ENCODE data around the gene FXR2. TPM values are rescaled to one million over a fixed set of nuclear protein-coding genes. Genes with fewer than 3 reads are reported as not detected.

The FXR2 gene
- total and polyA plus RNA-seq, 9 of the 15 experiments (the other 6 are each of a cell fraction or from before 2014, with no cell fraction given) = 2.0 to 49.3 (median 24.5) TPM

GRCh38 chr17:7573324-7574080, 41.2 kb downstream of the FXR2 start:
- 0% methylated on average over 18 of the region's 71 CpGs for WGBS (ENCODE audit: insufficient coverage, low coverage, missing lambda C conversion rate)
- ATAC-seq (peak; percentile 53), FAIRE-seq (no peak), DNase-seq (ENCODE audit: extremely low read depth in 1 of 4, low spot score in 3 of 4) (peak; percentile 77 to 88 (median 84))
- H3K4me2 ChIP-seq (ENCODE audit: insufficient read depth, low read length) = peak overlapping the region; percentile 83
- BruUV-seq (replicated peaks) = no TSS peak
- H3K4me3 ChIP-seq = peak overlapping the region; percentile 99
- H2AFZ ChIP-seq (ENCODE audit: low read depth, low read length) = no peak overlapping the region
- peaks cover 86% of the 10 kb centered on the region for H3K36me3 ChIP-seq (ENCODE audit: control insufficient read depth, insufficient read depth, low read length)
- ChIA-PET POLR2A (interaction anchor here (0.6 to 6.7 kb wide), 15 partner anchors 8 to 260 kb away, joined by 3 to 46 read pairs (median 4); partner anchors contain the start of genes ATP1B2, MPDU1, TP53 and ZBTB4), CTCF (ENCODE audit: low intra/inter-chr PET ratio) (no interaction called here)
- H4K20me1 ChIP-seq (replicated peaks; ENCODE audit: control insufficient read depth, insufficient read depth, low read length) = peaks cover 40% of the 10 kb centered on the region
- peaks cover 61% of the 10 kb centered on the region for H3K79me2 ChIP-seq (ENCODE audit: control insufficient read depth, insufficient read depth, low read length)
- H3K4me1 ChIP-seq (replicated peaks in 1 of 2; ENCODE audit: control insufficient read depth in 2 of 2, insufficient read depth in 2 of 2, low read length in 2 of 2) = peaks cover 8 to 23% of the 10 kb centered on the region in 2 experiments; a peak in 4 of 5 replicates
- no peaks in the 10 kb centered on the region for H3K9me3 ChIP-seq (replicated peaks; ENCODE audit: control insufficient read depth, insufficient read depth, low read depth, low read length)
- intact Hi-C loops (cut with micrococcal nuclease) (no loop called here), in situ Hi-C loops (cut with MboI) (loop anchor here (25.0 kb wide), 1 partner anchor 536 kb away; the partner anchor contains the start of genes SLC16A11 and SLC16A13)
- H3K9me1 ChIP-seq (ENCODE audit: control insufficient read depth, insufficient read depth, low read length) = peaks cover 9% of the 10 kb centered on the region
- peak overlapping the region; percentile 98 for H3K27ac ChIP-seq (ENCODE audit: extremely low read depth, low read depth, low read length)
- peak overlapping the region; percentile 97 to 100 for H3K9ac ChIP-seq (ENCODE audit: insufficient read depth in 1 of 2, low read depth in 2 of 2, low read length in 2 of 2)
- H3K27me3 ChIP-seq (ENCODE audit: control insufficient read depth in 2 of 2, insufficient read depth in 2 of 2, low read length in 2 of 2) = no peaks in the 10 kb centered on the region
- TF ChIP-seq ZNF175 (CRISPR knock-in tag; IDR thresholded peaks at IDR 0.05; ENCODE audit: low read depth) (0 out of 2 replicates have a peak, but pooled peaks have one; percentile 32), GABPA (tag; conservative IDR thresholded peaks at IDR 0.05; ENCODE audit: low read depth) (peak; percentile 81), IRF9 (tag; IDR thresholded peaks at IDR 0.05) (peak; percentile 78), TAF1 (IDR thresholded peaks at IDR 0.05; ENCODE audit: control insufficient read depth, extremely low read depth, insufficient read depth, low read length, severe bottlenecking) (peak; percentile 57), ETV1 (tag; conservative IDR thresholded peaks at IDR 0.05; ENCODE audit: low read depth) (peak; percentile 89), ZFX (CRISPR knock-in tag; IDR thresholded peaks at IDR 0.05) (no peak), RBM14 (IDR thresholded peaks at IDR 0.05; ENCODE audit: borderline replicate concordance, insufficient read depth, low read depth, low read length) (0 out of 2 replicates have a peak, but pooled peaks have one; percentile 10), U2AF1 (optimal IDR thresholded peaks at IDR 0.05; ENCODE audit: low read depth, low read length) (peak; percentile 37), MAZ (CRISPR knock-in tag; conservative IDR thresholded peaks at IDR 0.05 in 1 of 2, IDR thresholded peaks at IDR 0.05 in 1 of 2) (peak; percentile 72 to 91), KDM4B (IDR thresholded peaks at IDR 0.05; ENCODE audit: borderline replicate concordance in 2 of 2, low read depth in 1 of 2) (no peak), IFI16 (CRISPR knock-in tag; IDR thresholded peaks at IDR 0.05) (no peak), EP400 (IDR thresholded peaks at IDR 0.05) (peak; percentile 79), CEBPG (CRISPR knock-in tag; IDR thresholded peaks at IDR 0.05) (peak; percentile 96), CEBPG (tag; conservative IDR thresholded peaks at IDR 0.05 in 1 of 2, IDR thresholded peaks at IDR 0.05 in 1 of 2) (peak; percentile 97 to 98), RBBP5 (IDR thresholded peaks at IDR 0.05; ENCODE audit: borderline replicate concordance, insufficient read depth, low read length, poor library complexity, severe bottlenecking) (peak; percentile 25), FOXK2 (conservative IDR thresholded peaks at IDR 0.05 in 1 of 2, IDR thresholded peaks at IDR 0.05 in 1 of 2; ENCODE audit: low read depth in 2 of 2) (peak; percentile 25 to 67; a peak in 1 of 4 replicates)
- TF ChIP-seq, protein P1, sequence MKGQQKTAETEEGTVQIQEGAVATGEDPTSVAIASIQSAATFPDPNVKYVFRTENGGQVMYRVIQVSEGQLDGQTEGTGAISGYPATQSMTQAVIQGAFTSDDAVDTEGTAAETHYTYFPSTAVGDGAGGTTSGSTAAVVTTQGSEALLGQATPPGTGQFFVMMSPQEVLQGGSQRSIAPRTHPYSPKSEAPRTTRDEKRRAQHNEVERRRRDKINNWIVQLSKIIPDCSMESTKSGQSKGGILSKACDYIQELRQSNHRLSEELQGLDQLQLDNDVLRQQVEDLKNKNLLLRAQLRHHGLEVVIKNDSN (CRISPR knock-in tag; IDR thresholded peaks at IDR 0.05) = peak; percentile 47; the same call in 1 of the 2 replicates

Measured in K562 (cell line).